Embryonic facial prominence (tissue), 1 donor: ENCODE results near the gene CCDC13.
A peak's percentile ranks its signal among the peaks of the same experiment; 100 is the strongest.

Experiments used
- DNase-seq: peaks from one replicate; pipeline ENCODE4 v3.0.0-alpha.2; 2016; ENCODE audit errors: extremely low spot score

The CCDC13 gene

GRCh38 chr3:42752441-42752840 is 20.6 kb downstream of the CCDC13 start:
- DNase-seq, result no peak

GRCh38 chr3:42751609-42752008 is 21.4 kb downstream of the CCDC13 start:
- DNase-seq, result no peak

GRCh38 chr3:42750834-42751233 is 22.2 kb downstream of the CCDC13 start:
- no peak for DNase-seq

DNA sequence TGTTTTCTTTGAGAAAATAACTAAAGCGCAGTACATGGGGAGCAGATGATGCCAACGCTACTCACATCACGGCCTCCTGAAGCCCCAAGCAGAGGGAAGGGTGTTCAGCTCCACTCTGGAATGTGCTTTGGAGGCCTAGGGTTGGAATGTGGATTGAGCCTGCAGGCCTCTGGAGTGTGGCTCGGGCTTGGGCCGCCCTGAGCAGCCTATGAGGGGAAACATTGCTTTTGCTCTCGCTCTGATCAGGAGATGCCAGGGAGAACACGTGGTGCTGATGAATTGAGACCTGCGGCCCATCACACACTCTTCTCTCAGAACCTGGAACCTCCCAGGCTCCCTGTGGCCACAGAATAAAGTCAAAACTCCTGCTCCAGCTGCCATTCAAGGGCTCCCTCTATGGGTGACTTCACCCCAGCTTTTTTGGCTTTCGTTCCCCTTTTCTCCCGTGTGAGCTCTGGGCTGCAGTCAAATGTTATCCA is 23.3 kb downstream of the CCDC13 start:
- DNase-seq, result peak; percentile 44

DNA sequence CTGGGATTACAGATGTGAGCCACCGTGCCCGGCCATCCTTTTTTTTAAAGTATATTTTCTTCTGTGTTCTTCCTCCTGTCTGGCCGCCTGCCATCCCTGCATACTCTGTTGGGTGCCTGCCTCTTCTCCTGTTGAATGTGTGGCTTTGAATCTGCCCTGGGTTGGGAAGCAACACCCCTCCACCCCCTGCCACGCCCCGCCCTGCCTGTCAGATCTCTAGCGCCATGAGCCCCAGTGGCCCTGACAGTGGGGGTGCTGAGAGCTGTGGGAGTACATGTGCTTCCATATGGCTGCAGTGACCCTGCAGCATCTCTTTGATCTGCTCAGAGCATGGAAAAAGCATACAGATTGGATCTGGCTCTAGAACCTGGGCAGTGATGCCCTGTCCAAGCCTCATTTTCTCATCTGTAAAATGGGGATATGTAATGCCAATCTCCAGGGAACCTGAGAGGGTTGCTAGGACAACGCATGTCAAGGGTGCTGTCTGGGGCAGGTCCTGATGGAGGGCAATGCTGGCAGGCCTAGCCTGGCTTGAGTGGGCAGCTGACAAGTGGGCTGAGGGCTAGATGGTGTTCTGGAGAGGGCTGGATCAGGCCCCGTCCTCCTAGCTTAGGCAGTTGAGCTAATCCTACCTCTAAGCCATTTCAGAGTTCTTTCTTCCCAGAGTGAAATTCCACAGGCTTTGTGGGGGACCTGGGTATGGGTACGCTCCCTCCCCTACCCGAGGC is 23.9 kb downstream of the CCDC13 start:
- DNase-seq, result no peak

DNA sequence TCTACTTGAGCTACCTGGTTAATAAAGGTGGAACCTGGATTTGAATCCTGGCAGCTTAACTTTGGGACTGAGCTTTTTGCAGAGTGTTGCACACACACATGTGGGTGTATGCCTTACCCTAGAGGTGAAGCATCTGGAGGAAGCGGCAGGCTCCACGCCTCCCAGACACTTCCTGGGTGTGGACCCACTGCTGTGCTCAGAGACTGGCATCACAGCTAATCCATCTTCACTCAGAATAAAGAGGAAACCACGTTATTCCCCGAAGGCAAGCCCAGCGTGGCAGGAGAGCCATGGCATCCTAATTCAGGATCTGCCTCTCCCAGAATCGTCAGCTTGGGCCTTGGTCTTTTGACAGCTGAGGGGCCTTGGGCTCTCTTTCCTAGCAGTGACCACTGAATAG is 25.5 kb downstream of the CCDC13 start:
- no peak for DNase-seq

DNA sequence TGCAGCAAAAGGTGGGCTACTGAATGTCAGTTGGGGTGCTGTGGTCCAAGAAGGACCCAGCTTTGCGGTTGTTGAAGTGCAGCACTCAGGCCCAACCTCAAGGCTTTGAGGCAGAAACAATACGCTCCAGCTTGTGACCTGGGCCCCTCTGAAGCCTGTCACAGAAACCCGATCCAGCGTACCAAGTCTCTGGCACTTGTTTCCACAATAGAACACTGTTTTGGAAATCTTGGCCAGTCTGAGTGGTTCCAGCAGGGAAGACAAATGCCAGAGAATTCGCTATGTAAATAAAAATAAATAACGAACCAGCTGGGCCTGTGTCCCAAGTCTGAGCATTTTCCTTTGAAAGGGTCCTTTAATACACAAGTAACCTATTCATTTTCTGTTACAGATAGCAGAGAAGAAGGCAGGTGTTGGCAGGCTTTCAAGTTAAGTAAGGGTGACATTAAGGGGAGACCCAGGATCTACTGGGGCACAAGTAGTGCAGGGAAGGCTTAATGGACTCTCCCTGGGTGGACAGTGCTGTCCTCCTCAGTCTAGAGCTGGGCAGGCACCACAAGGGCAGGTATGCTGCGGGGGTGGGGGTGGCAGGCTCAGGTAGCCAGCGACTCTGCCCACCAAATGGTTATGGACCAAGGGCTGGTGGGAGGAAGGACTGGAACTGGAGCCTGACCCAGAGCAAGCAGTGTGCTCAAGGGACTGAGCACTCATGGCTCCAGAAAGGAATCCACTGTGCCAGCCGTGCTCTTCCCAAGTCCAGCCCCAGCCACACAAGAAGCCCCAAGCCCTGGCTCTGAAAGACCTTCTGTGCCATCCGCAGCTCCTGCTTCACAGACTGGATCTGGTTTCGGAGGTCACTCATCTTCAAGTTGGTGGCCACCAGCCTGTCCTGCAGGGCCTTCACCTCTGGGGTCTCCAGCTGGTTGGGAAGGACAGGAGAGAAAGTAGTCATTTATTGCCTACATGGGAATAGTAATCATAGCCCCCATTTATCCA is 26.3 kb downstream of the CCDC13 start:
- peak; percentile 70 for DNase-seq

DNA sequence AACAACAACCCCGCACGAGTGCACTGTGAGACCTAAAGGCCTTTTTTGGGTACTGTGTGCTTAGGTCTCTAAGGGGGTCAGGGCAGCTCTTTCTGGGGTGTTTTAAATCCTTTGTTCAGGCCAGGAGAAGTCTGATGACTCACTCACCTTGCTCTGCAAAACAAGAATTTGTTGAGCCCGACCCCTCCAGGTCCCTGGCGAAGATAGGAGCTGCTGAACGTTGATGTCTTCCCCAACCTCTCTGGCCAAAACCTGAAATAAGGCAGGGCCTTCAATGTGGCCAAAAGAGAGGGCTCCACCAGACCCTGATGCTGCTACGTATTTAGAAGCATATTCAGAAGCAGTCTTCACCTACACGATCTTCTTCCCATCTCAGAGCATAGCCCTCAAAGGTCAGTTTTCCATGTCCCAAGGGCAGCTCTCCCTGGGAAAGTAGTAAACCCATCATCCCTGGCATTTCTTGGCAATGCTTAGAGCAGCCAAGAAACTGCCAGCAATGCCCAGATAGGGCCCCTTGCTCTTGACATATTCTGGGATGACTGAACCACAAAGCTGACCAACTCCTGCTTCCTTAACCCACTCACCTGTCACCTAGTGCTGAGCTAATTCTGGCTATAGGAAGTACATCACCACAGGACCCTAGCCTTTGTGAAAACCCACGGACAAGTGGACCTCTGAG is 27.1 kb downstream of the CCDC13 start:
- DNase-seq, result no peak

- DNase-seq, result no peak
Observed at GRCh38 chr3:42745291-42745745, 27.7 kb downstream of the CCDC13 start.

DNA sequence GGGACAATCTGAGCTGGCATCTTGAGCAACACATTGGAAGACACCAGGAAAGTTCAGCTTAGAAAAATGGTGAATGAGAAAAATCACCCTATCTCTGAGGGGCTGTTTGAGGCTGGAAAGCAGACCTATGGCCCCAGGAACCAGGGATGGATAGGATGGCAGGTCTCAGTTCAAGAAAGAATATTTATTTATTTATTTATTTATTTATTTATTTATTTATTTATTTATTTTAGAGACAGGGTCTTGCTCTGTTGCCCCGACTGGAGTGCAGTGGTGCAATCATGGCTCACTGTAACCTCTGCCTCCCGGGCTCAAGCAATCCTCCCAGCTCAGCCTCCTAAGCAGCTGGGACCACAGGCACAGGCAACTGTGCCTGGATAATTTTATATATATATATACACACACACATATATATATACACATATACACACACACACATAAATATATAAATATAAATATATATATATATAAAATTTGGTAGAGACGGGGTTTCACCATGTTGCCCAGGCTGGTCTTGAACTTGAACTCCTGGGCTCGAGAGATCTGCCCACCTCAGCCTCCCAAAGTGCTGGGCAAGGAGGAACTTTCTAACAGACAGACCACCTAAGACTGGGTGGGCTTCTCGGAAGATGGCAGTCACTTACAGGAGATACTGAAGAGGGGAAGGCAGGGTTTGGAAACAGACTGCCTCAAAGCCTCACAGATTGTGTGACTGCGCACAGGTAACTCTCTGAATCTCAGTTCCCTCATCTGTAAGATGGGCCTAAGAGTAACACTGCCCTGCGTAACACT is 29.7 kb downstream of the CCDC13 start:
- no peak for DNase-seq

DNA sequence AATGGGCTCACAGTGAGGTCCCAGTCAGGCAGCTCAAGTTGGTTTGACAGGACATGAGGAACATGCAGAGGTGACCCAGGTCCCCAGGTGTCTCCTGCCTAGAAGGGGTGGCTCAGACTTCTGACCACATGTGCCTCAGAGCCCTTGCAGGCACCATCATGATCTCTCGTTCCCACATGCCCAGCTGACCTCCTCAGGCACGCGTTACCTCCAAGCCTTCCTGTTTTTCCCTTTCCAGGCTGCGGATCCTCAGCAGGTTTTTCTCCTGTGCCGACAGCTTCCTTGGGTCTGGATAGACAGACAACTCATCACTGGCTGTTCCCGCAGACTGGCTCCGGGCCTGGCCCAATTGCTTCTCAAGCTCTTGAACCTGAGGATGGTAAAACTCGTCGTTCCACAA is 30.4 kb downstream of the CCDC13 start:
- no peak for DNase-seq

DNA sequence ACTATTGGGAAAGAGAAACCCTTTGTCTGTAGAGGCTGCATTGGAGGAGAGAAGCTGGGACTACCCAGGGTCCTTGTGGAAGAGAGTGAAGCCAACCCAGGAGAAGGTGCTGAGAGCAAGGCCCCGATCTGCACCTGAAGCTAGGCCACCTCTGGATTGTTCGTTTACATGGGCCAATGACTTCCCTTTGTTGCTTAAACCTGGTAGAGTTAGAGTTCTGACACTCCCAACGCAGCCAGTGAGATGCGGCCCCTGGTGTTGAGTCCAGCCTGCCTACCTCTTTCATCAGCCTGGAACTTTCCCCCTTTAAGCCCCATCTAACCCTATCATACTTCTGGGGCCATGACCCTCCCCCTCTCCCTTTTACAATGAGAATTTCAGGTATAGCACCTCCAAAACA is 30.8 kb downstream of the CCDC13 start:
- DNase-seq, result no peak

GRCh38 chr3:42741796-42742195 is 31.3 kb downstream of the CCDC13 start:
- DNase-seq, result no peak

GRCh38 chr3:42739401-42740158 is 33.5 kb downstream of the CCDC13 start:
- DNase-seq, result no peak

- DNase-seq, result no peak
Observed at GRCh38 chr3:42736531-42736930, 36.5 kb downstream of the CCDC13 start.

DNA sequence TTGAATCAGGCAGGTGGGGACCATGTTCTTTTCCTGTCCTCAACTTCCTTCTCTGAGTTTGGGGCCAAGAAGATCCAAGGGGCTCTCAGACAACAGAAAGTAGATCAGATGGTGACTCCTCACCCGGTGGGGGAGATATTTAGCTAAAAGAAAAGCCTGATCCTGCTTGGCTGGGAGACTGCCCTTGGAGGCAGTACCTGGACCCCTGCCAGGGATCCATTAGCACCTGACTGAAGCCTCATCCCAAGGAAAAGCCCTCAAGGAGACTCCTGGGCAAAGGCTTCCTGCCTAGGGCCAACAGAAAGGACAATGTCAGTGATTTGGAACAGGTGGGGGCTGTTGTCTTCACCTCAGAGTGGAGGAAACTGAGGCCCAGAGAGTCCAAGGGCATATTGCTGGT is 37.0 kb downstream of the CCDC13 start:
- no peak for DNase-seq

DNA sequence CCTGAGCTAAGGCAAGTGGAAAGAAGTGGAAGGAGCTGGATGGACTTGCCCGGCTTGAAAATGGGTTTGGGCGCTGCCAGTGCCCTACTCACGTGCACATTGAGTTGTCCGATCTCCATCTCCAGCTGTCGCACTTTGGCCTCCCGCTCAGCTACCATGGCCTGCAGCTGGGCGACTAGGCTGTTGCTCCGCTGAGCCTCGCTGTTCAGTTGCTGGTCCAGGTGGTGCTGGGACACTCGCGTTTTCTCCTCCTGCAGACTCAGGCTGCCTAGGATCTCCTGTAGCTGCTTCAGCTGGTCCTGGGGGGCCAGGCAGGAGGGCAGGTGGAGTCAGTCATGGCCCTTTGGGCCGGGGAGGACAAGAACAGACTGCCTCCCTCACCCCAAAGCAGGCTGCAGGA is 37.4 kb downstream of the CCDC13 start:
- DNase-seq, result no peak

- DNase-seq, result no peak
Observed at GRCh38 chr3:42735019-42735418, 38.0 kb downstream of the CCDC13 start.

DNA sequence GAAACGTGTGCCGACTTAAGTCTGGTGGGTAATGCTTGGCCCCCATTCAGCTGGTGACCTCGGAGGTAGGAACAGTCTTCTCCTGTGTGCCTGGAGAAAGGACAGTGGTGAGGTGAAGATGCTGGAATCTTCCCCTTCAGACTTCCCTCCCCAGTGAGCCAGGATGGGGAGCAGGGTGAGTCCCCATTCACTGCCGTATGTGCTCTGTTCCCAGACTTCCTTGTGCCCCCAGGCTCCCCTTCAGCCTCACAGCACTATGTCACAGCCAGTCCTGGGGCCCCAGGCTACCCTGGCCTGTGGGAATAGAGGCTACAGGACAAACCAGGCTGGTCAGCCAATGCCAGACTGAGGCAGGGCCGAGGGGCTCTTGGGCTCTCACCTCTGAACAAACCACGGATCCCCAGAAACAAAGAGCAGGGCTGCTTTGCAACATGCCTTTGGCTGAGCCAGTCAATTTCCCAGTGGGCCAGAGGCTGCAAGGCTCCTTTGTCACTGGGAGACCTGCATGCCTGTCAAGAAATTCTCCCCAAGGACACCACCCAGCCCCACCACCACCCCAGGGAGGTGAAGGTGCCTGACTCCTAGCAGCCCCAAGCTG is 38.7 kb downstream of the CCDC13 start:
- DNase-seq, result no peak
